WI38 (cell line): ENCODE results near the gene COQ7.
A peak's percentile ranks its signal among the peaks of the same experiment; 100 is the strongest.

Experiments used
- H3K4me3 ChIP-seq: 2 replicates; pipeline ENCODE4 v1.5.1; 2011; ENCODE audit warnings: low read depth, mild to moderate bottlenecking, control low read depth, low read length
- TF ChIP-seq, protein P1 (sequence below): IDR thresholded peaks from 2 replicates; pipeline ENCODE4 v1.5.1; 2012; ENCODE audit warnings: low read depth, mild to moderate bottlenecking, control low read depth, low read length

The COQ7 gene

DNA sequence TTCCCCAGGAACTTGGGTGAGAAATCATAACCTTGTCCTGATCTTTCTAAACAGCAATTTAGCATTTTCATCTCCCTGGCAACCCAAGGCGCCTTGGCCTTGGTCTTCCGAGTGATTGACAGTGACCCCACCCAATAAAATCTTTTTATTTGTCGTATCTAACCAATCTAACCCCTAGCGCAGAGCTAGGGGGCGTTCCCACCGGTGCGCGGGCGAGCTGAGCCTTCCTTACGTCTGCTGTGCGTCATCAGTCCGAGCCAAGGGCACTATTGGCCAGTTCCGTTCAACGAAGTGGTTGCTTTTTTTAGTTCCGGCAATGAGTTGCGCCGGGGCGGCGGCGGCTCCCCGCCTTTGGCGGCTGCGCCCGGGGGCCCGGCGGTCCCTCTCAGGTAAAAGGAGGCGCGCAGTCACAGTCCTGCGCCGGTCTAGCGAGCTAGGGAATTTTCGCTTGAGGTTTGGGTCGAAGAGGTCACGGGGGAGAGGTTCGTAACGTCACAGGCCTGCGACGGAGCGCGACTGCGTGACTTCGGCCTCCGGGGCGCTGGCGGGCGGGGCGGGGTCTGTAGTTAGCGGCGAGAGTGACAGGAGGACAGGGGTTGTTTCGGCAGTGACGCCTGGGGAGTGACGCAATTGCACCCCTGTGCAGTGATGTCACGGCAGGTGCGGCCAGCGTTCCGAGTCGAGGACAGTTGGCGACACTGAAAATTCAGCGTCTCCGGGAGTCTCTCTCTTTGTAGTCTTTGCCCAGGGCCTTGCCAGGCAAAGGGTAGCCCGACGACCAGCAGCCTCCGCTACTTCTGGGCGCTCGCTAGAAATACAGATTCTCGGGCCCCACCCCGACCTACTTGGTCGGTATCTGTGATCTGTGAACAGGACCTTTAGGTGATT, at the start of gene COQ7:
Gene COQ7, plus strand, starts transcription at position 266 of the 888 bp plus-strand sequence. Its CDS starts 51 bp downstream, at position 317.
- peak within 1 kb of the TSS; percentile 73 for H3K4me3 ChIP-seq
- TF ChIP-seq, protein P1, sequence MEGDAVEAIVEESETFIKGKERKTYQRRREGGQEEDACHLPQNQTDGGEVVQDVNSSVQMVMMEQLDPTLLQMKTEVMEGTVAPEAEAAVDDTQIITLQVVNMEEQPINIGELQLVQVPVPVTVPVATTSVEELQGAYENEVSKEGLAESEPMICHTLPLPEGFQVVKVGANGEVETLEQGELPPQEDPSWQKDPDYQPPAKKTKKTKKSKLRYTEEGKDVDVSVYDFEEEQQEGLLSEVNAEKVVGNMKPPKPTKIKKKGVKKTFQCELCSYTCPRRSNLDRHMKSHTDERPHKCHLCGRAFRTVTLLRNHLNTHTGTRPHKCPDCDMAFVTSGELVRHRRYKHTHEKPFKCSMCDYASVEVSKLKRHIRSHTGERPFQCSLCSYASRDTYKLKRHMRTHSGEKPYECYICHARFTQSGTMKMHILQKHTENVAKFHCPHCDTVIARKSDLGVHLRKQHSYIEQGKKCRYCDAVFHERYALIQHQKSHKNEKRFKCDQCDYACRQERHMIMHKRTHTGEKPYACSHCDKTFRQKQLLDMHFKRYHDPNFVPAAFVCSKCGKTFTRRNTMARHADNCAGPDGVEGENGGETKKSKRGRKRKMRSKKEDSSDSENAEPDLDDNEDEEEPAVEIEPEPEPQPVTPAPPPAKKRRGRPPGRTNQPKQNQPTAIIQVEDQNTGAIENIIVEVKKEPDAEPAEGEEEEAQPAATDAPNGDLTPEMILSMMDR = no peak

DNA sequence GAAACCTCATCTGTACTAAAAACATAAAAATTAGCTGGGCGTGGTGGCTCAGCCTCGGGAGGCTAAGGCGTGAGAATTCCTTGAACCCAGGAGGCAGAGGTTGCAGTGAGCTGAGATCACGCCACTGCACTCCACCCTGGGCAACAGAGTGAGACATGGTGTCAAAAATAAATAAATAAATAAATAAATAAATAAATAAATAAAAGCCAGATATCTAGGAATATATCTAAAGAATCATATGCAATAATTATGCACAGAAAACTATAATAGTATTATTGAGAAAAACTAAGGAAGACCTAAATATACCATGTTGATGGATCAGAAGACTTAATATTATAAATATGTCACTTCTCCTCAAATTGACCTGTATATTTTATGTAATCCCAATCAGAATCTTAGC, 46.7 kb upstream of the COQ7 start:
- no peak overlapping the region for H3K4me3 ChIP-seq
- TF ChIP-seq, protein P1 = no peak

DNA sequence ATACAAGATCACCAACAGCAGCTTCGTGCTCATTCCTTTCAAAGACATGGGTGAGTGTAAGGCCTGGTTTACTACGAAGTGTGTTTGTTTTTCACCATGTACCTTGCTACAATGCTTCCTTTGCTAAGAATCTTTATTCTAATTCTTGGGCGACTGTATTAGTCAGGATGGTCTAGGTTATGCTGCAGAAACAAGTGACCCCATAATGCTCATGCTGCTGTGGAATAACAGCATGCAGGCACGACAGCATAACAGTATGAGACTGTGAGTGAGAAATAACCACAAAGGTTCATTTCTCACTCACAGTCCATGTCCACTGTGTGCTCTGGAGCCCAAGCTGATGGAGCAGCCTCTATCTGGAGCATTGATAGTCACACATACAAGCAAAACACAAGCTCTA, 45.7 kb upstream of the COQ7 start:
- H3K4me3 ChIP-seq = no peak overlapping the region
- TF ChIP-seq, protein P1 = no peak

DNA sequence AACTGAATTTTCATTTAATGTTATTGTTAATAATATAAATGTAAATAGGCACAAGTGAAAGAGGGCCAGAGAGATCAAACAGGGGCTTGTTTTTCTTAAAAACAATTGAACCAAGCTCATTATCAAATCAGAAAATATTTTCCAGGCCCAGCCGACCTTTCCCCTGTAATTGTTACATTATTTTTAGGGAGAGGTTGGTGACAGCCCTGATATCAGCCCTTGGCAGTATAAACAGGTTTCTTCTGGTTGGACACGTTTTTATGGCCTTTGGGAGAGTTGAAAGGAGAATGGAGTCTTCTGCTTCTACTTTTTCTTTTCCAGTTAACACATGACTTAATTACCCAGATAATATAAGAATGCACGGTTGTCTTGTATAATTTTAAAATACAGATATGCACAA, 40.0 kb upstream of the COQ7 start:
- TF ChIP-seq, protein P1 = no peak
- H3K4me3 ChIP-seq = no peak overlapping the region

DNA sequence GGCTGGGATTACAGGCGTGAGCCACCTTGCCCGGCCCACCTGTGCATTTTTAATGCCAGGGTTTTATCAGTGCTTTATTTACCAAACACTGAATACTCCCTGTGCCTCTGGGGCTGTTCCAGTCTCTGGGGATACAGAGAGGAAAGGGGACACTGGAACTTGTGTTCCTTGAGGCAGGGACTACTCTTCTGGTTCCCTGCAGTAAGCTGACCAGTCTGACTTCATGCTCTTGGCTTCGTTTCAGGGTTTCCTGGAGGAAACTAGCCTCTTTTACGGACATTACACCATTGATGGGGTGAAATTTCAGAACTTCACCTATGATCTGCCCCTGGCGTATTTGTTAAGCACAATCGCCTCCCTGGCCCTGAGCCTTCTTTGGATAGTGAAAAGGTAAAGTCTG, 37.4 kb upstream of the COQ7 start:
- TF ChIP-seq, protein P1 = no peak
- no peak overlapping the region for H3K4me3 ChIP-seq

DNA sequence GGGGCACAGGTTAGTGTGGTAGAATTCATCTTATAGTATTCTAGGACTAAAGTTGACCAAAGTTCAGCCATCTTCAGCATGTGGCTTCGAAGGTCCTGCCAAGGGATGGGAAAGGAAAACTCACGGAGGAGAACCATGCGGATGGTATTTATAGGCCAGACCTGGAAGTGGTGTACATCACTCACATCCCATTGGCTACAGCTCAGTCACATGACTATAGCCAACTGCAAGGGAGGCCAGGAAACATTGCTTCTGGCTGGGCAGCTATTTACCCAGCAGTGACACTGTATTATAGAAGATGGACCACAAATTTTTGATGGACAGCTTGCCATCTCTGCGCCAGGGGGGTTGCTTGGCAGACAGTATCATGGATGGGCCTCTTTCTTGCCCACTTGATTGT, 35.7 kb upstream of the COQ7 start:
- TF ChIP-seq, protein P1 = no peak

DNA sequence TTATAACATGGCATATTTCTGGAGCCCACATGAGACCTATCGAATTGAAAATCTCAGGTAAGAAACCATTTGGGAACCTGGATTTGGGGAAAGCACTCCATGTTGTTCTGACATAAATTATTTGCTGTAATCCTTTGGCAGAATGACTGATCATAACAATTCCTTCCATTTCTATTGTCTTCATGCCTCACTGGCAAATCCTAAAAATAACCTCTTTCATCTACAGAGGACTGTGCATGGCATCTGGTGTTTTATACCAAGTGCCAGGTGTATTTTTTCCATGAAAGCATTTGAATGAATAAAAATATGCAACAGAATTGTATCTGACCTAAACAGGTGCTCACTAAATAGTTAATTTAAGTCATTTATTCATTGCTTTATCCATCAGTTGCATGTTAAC, 33.7 kb upstream of the COQ7 start:
- H3K4me3 ChIP-seq = no peak overlapping the region
- TF ChIP-seq, protein P1 = no peak

More for the DNA sequence above, 35.7 kb upstream of the COQ7 start:
- H3K4me3 ChIP-seq = no peak overlapping the region
